Daoy (cell line): ENCODE measurements around the gene CCR7. TPM values are rescaled to one million over a fixed set of nuclear protein-coding genes. Genes with fewer than 3 reads are reported as not detected.
"Not testable (repeated sequence)": the region's sequence is repeated elsewhere in the genome, so short reads cannot be mapped to it uniquely, and the experiment has no call there.

Experiments used
- DNase-seq: peaks from one replicate; pipeline ENCODE4 v3.0.0-alpha.2; 2015; ENCODE audit warnings: low read depth
- total RNA-seq: library from RNA; depleted of rRNA; stranded (reverse); fragments of >200 nt; shearing (Covaris generic); gene quantifications from 2 replicates; pipeline ENCODE4 v1.2.3, GENCODE V29; 2014

The CCR7 gene
- total RNA-seq, 1 experiment from 2014 or later: not detected

DNA sequence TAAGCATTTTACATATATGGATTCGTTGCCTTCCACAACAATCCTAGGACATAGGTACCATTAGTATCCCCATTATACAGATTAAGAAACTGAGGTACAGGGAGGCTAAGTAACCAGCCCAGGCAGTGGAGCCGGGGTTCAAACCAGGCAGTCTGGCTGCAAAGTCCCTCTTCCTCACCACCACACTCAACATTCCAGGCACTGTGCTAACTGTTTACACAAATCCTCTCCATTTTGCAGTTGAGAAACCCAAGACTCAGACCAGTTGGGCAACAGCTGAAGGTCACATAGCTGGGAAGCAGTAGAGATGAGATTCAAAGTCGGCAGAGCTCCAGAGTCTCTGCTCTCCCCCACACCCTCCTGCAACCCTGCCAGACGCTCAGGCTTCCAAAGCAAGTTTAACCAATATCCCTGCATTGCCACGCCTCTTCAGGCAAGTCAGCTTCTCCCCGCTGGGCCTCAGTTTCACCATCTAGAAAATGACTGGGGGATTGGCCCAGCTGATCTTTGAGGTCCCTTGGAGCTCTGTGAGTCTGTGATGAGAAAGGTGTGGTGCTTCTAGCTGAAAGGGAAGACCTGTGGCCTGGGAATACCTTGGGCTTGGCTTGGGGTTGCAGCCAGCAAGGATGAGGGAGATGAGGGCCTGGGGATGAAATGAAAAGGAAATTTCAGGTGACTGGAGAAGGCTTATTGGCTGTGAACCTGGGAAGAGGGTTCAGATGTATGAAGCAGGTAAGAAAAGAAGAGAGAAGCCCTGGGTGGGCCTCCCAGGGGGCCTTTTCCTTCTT, 14.0 kb downstream of the CCR7 start:
- peak; percentile 87 for DNase-seq

DNA sequence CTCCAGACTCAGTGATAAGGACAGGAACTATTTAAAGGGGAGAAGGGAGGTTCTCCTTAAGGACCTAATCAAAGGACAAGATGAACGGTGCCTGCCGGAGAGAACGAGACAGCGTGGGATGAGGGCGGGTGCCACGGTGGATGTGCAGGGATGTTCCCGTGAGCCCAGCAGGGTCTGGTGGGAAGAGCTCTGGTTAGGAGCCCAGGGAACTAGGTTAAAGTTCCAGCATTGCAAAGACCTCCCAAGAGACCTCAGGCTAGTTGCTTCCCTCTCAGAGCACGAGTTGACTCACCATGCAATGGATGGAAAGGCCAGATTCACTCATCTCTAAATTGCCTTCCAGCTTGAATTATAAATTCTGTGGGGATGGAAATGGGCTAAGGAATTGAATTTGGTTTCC, 14.7 kb downstream of the CCR7 start:
- peak; percentile 93 for DNase-seq

GRCh38 chr17:40548982-40549685, 16.1 kb downstream of the CCR7 start:
- peak; percentile 80 for DNase-seq

GRCh38 chr17:40548491-40548981, 16.7 kb downstream of the CCR7 start:
- DNase-seq: no peak

DNA sequence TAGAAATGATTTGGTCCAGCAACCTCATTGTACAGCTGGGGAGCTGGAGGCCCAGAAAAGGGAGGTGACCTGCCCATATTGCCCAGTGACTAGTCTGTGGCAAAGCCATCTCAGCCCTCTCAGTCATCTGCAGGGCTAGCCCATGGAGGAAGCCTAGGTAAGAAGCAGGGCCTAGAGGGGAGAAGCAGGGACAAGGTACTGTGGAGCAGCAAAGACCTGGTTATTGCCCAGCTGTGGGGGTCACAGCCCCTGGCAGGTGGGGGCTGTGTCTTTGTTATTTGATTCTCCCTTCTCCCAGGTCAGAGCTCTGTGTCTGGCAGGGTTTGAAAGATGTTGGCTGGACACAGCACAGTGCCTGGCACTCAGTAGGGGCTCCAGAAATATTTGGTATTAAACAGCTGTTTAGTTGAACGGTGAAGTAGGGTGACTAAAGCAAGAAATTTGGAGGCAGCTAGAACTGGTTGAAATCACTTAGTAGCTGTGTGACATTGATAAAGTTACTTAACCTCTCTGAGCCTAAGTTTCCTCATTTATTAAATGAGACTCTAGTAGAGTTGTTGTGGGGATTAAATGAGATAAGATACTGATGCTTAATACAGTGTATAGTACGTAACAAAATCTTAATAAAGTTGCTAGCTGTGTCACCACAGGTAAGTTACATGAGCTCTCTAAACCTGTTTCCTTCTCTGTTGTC, 17.3 kb downstream of the CCR7 start:
- DNase-seq: no peak

GRCh38 chr17:40547079-40547784, 18.0 kb downstream of the CCR7 start:
- peak; percentile 70 for DNase-seq

GRCh38 chr17:40546497-40546896, 18.8 kb downstream of the CCR7 start:
- not testable (repeated sequence) for DNase-seq

GRCh38 chr17:40545660-40546059, 19.6 kb downstream of the CCR7 start:
- no peak for DNase-seq

DNA sequence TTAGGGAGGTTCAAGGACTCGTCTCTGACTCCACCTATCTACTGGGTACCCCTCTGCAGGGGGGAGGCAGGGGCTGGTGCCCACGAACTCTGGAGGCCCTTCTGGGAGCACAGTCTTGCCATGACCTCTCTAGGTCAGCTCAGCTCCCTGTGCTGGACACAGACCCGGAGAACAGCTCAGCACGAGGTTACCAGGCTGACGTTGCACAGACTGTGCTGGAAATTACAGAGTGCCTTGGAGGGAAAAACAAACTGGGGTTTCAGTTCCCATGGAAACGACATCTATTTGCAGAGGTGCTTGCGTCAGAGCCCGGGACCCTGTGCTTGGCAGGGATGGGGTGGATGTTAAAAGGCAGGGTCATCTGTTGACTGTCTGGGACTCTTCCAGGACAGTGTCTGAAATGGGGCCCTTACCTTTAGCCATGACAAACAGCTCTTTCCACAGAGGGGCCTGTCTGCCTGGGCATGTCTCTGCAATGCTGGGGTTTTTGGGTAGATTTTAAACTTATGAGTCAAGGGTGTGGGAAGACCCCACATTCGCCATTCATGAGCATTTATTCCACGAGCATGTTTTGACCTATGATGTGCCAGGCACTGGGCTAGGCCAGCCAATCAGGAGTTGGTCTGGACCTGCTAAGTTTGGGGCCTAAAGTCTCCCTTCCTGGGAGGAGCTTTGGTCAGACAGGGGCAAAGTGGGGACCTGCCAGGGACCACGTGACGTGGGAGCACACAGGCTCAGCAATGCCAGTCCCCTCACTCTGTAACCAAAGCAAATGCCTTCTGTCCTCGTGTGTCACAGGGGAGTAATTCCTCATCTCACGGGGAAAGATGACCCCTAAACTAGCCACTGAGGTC, 22.5 kb downstream of the CCR7 start:
- DNase-seq: peak; percentile 74

- DNase-seq: no peak
Measured at GRCh38 chr17:40541873-40542557, 23.3 kb downstream of the CCR7 start.

- DNase-seq: no peak
Measured at GRCh38 chr17:40541060-40541872, 24.0 kb downstream of the CCR7 start.

- DNase-seq: no peak
Measured at GRCh38 chr17:40540448-40540847, 24.8 kb downstream of the CCR7 start.

GRCh38 chr17:40539711-40540411, 25.4 kb downstream of the CCR7 start:
- DNase-seq: no peak

- no peak for DNase-seq
Measured at GRCh38 chr17:40538936-40539705, 26.2 kb downstream of the CCR7 start.

GRCh38 chr17:40538019-40538935, 27.0 kb downstream of the CCR7 start:
- peak; percentile 61 for DNase-seq

DNA sequence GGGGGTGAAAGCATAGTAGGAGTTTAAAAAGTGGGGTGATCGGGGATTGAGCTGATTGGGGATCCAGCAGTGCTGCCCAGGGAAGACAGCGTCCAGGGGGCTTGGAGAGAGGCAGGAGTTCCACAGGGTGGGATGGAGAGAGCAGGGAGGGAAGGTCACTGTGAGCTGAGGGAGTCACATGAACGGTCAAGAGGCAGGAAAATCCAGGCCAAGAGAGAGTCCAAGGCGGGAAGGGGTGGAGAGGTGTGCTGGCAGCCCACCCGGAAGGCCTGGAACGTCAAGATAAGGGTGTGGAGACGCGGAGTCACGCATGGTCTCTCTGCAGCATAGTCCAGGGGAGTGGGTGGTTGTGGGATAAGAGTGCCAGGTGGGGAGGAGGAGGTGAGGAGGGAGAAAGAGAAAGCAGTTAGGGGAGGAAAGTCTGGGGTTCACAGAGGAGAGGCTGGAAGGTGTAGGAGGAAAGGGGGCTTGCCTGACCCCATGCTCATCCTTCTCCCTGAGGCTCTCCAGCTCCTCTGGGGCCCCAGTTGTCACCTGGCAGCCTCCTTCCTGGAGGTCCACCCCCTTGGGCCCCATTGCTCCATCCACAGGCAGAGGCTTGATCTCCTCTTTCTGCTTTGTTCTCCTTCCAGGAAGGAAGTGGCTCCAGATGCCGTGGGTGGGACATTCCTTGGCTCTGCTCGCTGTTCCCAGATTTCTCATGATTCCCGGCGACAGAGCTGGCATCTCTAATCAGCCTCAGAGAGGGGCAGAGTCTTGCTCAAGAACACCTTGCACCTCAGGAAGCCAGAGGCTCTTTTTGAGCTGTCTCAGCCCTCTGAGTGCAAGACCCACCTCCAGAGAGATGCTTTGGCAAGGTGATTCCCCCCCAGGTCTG, 28.7 kb downstream of the CCR7 start:
- DNase-seq: peak; percentile 71
